COLO668 (cell line): ENCODE measurements around the gene KMT5B.
A peak's percentile ranks its signal among the peaks of the same experiment; 100 is the strongest.

Source experiments
- DNase-seq: peaks from one replicate; lab custom pipeline; 2025; ENCODE audit not compliant: unreplicated experiment; lab: John Stamatoyannopoulos, UW

The KMT5B gene

GRCh38 chr11:68146704-68147474 lies 66.2 kb downstream of the KMT5B start:
- peak; percentile 81 for DNase-seq

GRCh38 chr11:68146010-68146540 lies 67.0 kb downstream of the KMT5B start:
- DNase-seq = peak; percentile 17

- no peak for DNase-seq
Observed at GRCh38 chr11:68145120-68145866, 67.8 kb downstream of the KMT5B start.

- no peak for DNase-seq
Observed at GRCh38 chr11:68143310-68143689, 69.8 kb downstream of the KMT5B start.

- no peak for DNase-seq
Observed at GRCh38 chr11:68142441-68143309, 70.4 kb downstream of the KMT5B start.

GRCh38 chr11:68142028-68142412 lies 71.1 kb downstream of the KMT5B start:
- DNase-seq = no peak

GRCh38 chr11:68141246-68142027 lies 71.7 kb downstream of the KMT5B start:
- no peak for DNase-seq

- no peak for DNase-seq
Observed at GRCh38 chr11:68140496-68141245, 72.4 kb downstream of the KMT5B start.

- no peak for DNase-seq
Observed at GRCh38 chr11:68138237-68138636, 74.9 kb downstream of the KMT5B start.

- DNase-seq = no peak
Observed at GRCh38 chr11:68137833-68138232, 75.3 kb downstream of the KMT5B start.

DNA sequence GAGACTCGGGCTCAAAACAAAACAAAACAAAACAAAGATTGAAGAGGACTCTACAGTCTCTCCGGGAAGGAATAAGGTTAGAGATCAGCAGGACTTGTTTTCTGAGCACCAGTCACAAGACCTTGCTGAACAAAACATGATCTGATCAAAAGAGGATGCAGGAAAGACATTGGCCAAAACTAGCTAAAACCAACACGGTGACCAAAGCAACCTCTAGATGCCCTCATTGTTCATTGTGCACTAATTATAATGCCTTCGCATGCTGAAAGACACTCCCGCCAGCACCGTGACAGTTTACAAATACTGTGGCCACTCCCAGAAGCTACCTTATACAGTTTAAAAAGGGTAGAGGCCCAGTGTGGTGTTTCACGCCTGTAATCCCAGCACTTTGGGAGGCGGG lies 76.2 kb downstream of the KMT5B start:
- DNase-seq = no peak

DNA sequence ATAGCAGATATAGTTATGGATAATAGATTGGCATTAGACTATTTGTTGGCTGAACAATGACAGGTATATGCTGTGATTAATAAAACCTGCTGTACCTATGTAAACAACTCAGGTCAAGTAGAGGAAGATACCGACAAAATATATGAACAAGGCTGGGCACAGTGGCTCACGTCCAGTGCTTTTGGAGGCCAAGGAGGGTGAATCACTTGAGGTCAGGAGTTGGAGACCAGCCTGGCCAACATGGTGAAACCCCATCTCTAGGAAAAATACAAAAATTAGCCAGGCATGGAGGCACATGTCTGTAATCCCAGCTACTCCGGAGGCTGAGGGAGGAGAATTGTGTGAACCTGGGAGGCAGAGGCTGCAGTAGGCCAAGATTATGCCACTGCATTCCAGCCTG lies 77.9 kb downstream of the KMT5B start:
- no peak for DNase-seq

DNA sequence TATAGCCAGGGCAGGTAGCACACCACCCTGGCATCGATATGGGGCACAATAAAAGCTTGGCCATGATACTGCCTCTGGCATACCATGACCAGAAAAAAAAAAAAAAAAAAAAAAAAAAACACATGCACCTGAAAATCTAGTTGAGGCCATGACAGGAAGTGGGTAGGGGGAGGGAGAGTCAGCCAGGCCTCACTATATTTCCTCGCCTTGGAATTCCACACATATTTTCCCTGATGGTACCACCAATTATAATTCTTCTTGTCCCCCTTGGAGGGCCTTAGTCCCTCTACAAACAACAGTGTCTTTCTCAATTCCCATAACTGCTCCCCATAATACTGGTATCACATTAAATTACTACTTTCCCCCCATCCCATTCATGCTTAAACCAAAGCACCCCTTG lies 79.3 kb downstream of the KMT5B start:
- DNase-seq = no peak

DNA sequence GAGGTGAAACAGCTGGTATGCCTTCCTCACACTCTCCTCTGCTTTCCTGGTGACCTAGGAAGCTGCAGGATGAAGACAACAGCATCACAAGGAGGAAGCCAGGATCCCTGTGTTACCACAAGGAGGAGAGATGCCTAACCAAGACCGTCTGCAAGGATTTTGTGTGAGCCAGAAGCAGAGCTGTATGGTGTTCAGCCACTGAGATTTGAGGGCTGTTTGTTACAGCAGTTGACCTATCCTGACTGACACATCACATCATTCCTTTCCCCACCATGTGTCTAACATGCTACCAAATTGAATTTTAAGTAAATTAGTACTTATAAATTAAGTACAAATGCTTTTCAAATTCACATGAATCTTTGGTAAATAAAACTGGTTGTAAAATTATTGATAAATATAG lies 83.0 kb downstream of the KMT5B start:
- DNase-seq = no peak

DNA sequence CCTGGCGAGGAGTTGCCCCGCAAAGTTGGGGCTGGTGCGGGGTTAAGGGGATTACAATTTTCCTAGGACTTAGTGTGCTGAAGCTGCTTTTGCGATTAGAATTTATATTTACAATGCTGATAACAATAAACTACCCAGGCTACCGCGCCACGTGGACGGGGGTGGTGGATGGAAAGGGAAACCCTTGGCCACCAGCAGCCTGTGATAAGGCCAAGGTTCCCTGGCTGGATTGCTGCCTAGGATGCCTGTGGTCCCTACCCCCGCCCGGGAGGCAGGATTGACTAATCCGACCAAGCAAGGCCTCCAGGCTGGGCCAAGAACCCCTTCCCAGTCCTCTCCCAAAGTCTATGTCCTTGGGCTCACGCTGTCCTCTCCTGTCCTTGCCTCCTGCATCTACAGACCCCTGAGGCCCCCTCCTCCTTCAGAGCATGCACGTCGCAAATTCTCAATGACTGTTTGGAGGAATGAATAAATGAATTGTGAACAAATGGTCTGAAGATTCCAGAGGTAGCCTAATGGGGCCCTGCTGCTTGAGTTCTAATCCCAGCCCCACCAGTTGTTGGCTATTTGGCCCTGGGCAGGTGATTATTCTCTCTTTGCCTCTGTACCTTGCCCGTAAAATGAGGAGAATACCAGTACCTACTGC lies 84.3 kb downstream of the KMT5B start:
- DNase-seq = no peak

GRCh38 chr11:68127714-68128681 lies 85.1 kb downstream of the KMT5B start:
- DNase-seq = no peak

- no peak for DNase-seq
Observed at GRCh38 chr11:68125164-68125563, 87.9 kb downstream of the KMT5B start.

DNA sequence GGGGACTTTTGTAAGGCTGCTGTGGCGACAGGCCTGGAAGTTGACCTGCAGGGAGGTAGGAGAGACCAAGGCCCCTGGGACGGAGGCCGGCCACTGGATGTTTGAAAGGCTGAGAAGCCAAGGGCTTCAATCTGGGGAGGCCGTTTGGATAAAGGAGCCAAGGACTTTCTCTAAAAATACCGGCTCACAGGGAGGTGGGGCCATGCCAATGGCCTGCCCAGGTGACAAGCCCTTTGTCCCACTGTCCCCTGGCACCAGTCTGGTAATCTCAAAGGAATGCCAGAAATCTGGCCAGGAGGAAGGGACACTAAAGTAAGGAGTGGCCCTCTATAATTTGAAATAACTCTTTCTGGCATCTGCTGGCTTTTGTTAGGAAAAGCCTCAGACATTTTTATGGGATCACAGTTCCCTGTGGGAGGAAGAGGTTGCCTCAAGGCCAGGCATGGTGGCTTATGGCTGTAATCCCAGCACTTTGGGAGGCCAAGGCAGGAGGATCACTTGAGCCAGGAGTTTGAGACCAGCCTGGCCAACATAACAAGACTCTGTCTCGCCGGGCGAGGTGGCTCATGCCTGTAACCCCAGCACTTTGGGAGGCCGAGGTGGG lies 90.1 kb downstream of the KMT5B start:
- no peak for DNase-seq
